GM18499 (cell line): ENCODE measurements around the gene PCSK4.
"Not testable (repeated sequence)": the region's sequence is repeated elsewhere in the genome, so short reads cannot be mapped to it uniquely, and the experiment has no call there.

Source experiments
- ATAC-seq: cut with Tn5 transposase; IDR thresholded peaks from one replicate; pipeline ENCODE4 v1.9.1; 2021; ENCODE audit warnings: moderate number of reproducible peaks; ENCODE audit not compliant: insufficient read depth, unreplicated experiment

Gene PCSK4

DNA sequence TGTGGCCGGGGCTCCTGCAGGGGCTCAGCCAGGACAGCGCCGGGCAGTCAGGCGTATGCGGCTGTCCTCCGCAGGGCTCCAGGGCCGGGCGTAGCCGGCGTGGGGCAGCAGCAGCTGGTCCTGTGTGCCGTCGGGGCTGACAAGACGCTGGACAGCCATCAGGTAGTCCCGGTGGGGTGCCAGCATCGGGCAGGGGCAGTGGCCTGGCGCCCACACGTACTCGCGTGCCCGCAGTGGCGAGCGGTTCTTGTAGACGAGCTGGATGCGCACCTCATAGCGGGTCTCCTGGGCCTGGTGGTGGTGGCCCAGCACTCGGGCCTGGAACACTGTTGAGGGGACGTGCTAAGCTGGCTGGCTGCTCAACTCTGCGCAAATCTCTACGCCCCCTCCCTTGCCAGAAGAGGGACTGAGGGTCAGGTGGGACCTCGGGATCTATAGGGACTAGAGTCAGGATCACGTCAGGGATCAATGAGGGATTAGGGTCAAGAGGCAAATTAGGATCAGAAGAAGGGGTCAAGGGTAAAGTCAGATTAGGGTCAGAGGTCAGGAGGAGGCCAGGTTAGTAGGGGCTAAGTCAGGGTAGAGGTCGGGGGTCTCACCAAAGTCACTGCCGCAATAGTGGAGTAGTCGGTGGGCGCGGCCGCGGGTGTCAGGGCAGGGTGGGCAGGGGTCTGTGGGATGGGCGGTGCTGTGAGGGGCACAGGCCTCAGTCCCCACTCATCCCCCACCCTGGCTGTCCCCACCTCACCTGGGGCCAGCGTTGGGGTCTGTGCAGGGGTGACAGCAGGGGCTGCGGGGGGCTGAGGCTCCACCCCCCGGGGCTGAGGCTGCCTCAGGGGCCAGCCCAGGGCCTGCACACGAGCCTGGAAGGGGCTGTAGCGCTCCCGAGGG is 16.1 kb upstream of the PCSK4 start:
- no peak for ATAC-seq

DNA sequence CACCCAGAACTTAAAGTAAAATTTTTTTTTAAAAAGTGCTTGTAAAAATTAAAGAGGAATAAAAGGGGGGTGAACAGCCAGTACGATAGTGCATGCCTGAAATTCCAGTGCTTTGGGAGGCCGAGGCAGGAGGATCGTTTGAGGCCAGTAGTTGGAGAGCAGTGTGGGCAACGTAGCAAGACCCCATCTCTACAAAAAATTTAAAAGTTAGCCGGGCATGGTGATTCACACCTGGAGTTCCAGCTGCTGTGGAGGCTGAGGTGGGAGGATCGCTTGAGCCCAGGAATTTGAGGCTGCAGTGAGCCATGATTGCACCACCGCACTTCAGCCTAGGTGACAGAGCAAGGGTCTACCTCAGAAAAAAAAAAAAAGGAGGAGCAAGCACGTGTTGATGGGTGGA is 14.9 kb upstream of the PCSK4 start:
- ATAC-seq, result no peak

DNA sequence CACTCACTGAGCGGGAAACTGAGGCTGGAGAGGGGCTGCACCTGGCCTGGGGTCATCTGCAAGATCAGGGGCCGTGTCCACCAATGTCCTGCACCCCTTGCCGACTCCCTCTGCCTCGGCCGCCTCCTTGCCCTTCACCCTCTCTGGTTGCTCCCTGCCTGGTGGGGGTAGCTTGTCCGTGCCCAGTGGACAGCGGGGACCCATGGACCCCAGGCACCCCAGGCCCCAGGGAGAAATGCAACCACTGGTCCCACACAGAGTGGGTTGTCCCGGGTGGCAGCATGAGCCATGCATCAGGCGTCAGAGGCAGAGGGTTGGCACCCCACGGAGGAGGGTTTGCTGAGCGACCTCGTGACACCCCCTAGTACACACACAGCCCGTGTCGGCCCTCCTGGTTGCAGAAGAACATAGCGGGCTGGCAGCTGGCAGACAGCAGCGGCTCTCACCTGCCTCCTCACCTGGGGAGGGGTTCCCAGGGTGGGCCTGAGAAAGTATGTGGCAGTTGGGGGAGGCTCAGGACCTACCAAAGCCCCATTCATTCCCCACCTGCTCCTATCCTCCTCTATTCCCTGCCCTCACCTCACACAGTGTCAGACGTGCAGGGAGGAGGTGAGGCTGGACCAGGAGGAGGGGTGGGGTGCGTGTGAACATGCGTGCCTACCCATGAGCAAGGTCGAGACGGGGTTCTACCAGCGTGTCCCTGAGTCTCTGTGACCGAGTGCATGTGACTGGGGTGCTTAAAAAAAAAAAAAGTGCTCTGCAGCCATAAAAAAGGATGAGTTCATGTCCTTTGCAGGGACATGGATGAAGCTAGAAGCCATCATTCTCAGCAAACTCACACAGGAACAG is 14.0 kb upstream of the PCSK4 start:
- no peak for ATAC-seq

DNA sequence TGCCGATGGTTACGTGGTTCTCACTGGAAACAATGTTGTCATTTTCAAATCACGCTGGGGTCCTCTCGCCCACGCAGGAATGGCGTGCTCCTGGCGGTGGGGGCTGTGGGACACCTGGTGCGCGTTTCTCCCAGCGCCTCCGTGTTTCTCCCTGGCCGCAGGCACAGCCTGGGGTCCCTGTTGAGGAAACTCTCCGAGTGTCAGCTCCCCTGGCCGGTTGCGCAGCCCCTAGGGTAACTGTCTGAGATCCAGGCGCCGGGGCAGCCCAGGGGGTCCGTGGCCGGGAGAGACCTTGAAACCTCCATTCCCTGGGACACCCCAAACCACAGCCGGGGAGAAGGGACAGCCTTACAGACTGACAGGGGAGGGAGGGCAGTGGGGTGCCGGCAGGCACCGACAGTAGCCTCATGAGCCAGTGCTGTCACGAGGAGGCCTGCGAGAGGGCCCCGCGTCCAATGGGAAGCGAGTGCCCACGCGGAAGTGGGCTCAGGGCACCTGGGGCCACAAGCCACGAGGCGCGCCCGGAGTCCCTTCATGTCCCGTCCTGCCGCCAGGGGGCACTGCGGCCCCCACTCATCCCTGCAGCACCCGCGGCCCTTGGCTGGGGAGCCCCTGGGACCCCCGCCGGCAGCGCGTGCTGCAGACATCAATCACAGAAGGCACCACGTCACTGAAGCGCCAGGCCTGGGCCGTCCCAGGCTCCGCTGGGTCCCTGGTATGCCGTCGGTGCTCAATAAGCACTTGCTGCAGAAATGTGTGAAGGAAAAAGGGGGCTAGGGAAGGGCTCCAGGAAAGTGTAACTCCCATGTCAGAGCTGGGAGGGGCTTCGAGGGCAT is 13.2 kb upstream of the PCSK4 start:
- no peak for ATAC-seq

DNA sequence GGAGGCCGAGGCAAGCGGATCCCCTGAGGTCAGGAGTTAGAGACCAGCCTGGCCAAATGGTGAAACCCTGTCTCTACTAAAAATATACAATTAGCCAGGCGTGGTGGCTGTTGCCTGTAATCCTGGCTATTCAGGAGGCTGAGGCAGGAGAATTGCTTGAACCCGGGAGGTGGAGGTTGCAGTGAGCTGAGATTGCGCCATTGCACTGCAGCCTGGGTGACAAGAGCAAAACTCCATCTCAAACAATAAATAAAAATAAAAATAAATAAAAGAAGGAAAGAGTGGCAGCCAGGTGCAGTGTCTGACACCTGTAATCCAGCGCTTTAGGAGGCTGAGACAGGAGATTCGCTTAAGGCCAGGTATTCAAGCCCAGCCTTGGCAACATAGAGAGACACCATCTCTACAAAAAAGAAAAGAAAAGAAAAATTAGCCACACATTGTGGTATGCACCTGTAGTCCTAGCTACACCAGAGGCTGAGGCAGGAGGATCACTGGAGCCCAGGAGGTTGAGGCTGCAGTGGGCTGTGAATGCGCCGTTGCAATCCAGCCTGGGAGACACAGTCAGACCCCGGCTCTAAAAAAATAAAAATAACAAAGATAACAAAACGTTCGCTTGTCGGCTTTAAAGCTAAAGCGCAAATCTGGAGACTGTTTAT is 12.4 kb upstream of the PCSK4 start:
- ATAC-seq, result no peak

DNA sequence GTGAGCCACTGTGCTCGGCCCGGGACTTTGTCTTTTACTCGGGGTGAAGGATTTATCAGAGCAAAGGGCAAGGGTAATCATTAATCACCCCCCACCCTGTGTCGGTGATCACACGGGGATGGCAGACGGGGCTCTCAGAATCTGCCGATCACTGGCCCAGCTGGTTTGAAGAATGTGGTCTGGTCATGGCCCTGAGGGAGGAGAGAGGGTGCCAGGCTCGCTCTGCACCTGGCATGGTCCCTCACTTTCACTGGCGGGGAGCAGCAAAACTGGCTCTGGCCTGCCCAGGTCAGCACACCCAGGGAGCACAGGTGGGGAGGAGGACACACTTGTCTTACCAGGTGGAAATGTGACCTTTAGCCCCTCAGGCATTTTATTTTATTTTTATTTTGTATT is 11.0 kb upstream of the PCSK4 start:
- no peak for ATAC-seq

DNA sequence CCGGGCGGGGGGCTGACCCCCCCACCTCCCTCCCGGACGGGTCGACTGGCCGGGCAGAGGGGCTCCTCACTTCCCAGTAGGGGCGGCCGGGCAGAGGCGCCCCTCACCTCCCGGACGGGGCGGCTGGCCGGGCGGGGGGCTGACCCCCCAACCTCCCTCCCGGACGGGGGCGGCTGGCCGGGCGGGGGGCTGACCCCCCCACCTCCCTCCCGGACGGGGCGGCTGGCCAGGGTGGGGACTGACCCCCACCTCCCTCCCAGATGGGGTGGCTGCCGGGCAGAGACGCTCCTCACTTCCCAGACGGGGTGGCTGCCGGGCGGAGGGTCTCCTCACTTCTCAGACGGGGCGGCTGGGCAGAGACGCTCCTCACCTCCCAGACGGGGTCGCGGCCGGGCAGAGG is 9.1 kb upstream of the PCSK4 start:
- ATAC-seq, result not testable (repeated sequence)

DNA sequence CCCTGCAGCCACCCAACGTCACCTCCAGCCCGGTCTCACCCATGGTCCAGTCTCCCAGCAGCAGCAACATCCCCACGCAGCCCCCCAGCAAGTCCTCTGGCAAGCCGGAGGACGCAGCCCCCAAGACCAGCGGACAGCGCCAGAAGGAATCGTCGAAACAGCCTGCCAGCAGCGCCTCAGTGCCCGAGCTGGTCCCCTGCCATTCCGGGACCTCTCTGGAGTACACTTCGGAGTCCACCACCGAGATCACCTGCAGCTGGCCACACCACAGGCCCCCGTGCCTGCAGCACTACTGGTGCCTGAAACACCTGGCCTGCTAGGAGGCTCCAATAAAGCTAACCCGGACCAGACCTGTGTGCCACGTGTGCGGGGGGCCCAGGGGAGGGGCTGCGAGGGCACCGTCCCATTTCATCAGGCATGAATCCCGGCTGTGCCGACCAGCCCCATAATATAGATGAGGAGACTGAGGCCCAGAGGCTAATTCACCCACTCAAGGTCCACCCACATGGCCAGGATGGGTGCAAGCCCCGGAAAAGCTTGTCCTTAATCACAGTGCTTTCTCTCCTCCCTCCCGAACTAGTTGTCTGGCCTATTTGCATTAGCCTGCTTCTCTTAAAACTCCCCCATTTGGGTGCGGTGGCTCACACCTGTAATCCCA is 7.6 kb upstream of the PCSK4 start:
- no peak for ATAC-seq

DNA sequence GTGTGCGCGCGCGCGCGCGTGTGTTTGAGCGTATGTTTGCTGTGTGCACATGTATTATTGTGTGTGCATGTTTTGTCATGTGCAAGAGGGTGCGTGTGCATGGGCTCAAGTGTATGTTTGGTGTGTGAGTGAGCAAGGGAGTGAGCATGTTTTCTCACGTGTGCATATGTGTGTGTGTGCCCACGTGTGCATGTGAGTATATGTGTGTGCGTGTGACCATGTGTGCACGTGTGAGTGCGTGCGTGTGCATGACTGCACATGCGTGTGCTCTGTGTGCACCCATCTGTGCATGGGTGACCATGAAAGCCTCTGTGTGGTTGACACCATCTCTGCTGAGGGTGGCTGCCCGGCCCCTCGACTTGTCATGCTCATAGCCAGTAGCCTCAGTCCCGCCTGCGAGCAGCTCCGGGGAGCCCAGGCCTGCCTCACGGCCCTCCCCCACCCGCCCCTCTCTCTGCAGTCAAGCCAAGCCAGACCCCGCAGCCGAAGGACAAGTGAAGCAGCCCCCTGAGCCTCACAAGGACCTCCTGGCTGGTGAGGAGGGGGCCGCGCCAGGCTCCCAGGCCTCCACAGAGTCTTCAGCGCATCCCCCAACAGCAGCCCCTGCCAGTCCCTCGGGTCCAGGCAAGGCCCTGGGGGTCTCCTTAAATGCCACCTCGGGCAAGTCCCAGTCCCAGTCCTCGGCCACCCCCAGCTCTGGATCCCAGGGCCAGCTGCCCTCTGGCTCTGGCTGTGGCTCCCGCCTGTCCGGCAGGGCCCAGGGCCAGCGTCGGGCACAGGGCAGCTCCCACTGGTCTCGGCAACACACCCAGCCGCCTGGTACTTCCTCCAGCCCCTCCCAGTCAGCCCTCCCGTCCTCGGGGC is 6.8 kb upstream of the PCSK4 start:
- ATAC-seq, result no peak

DNA sequence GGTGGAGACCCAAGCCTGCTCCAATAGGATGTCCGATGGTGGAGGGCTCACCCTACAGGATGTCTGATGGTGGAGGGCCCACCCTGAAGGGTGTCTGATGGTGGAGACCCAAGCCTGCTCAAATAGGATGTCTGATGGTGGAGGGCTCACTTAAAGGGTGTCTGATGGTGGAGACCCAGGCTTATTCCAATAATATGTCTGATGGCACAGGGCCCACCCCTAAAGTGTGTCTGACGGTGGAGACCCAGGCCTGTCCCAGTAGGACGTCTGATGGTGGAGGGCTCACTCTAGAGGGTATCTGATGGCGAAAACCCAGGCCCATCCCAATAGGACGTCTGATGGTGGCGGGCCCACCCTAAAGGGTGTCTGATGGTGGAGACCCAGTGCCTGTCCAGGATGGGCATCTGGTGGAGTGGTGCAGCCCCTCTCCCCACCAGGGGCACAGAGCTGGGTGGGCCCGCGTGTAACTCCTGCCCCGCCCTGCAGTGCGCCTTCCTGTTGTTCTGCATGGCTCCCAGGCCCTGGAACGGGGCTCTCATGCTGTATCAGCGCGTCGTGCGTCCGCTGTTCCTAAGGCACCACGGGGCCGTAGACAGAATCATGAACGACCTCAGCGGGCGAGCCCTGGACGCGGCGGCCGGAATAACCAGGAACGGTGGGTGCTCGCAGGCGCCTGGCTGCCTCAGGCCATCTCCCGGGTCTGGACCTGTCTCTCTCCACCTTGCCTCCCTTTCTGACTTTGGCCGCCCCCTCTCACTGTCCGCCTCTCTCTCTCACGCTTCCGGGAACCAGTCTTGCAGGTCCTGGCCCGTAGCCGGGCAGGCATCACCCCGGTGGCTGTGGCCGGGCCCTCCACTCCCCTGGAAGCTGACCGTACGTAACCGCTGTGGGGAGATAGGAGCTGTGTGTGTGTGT is 5.9 kb upstream of the PCSK4 start:
- ATAC-seq, result no peak

DNA sequence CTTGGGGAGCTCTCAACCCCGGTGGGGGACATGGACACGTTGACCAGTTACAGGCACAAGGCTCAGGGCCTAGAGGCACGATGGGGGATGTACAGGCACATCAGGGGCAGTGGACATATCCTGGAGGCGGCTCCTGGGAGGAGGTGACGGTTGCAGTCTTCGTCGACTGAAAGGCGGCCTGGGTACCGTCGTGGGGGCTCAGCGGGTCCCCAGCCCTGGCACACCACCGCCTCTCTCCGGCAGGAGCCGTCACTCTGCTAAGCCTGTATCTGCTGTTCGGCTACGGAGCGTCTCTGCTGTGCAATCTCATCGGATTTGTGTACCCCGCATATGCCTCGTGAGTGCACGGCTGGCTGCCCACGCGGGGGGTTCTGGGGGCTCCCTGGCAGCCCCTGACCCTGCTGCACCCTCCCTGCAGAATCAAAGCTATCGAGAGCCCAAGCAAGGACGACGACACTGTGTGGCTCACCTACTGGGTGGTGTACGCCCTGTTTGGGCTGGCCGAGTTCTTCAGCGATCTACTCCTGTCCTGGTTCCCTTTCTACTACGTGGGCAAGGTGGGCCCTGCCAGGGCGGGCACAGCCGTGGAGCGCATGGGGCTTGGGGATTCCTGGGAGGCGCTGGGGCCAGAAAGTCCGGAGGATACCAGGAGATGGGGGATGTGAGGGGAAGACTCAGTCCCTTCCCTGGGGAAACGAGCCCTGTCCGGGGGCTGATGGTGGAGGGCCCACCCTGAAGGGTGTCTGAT is 5.1 kb upstream of the PCSK4 start:
- no peak for ATAC-seq

DNA sequence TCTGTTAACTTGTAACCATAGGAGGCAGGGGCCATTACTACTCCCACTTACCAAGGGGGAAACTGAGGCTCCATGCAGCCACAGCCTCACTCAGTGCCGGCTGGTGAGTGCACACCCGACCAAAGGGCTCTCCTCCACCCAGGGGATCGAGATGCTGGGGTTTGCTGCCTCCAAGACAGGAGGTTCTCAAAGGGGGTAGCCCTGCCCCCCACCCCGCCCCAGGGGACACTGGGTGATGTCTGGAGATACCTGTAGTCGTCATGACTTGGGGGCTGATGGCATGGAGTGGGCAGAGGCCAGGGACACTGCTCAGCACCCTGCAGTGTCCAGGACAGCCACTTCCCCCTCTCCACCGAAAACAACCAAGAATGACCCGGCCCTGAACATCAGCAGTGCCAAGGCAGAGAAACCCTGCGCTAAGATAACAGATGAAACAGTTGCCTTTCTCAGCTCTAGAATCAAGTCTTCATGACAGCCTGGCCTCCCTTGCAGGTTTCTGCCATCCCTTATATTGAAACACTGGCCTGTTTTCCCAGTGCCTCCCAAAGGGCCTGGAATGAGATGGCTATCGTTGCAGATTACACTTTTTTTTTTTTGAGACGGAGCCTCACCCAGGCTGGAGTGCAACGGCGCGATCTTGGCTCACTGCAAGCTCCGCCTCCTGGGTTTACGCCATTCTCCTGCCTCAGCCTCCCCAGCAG is 4.1 kb upstream of the PCSK4 start:
- no peak for ATAC-seq

DNA sequence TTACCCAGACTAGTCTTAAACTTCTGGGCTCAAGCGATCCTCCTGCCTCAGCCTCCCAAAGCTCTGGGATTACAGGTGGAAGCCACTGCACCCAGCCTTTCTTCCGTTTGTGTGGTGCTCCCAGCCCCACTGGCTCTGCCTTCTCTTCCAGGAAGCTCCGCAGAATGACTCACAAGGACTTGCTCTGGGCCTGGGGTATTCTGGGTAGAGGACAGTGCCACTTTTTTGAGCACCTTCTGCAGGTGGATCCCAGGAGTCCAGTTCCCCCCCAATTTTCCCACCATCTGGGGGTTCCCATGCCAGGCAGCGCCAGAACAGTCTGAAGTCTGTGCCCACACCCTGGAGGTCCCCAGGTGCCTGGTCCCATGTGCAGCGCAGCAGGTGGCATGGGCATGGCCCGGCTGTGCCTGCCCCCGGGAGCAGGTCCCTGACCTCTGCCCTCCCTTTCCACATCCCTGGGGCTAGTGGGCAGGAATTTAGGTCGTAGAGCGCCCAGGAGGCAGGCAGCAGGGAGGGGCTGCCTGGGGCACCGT is 2.4 kb upstream of the PCSK4 start:
- no peak for ATAC-seq

DNA sequence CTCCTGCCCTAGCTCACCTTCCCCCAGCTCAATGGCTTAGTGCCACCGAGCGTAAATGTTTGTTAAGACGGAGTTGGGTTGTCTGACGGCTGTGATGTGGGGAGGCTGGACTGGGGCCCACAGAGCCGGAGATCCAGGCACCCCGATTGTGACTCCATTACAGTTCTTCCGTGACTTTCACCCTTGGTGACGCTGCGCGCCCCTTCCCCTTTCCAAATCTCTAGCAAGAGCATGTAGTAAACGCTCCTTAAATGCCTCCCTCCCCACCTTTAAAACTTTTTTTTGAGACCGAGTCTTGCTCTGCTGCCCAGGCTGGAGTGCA is 1.7 kb upstream of the PCSK4 start:
- no peak for ATAC-seq

DNA sequence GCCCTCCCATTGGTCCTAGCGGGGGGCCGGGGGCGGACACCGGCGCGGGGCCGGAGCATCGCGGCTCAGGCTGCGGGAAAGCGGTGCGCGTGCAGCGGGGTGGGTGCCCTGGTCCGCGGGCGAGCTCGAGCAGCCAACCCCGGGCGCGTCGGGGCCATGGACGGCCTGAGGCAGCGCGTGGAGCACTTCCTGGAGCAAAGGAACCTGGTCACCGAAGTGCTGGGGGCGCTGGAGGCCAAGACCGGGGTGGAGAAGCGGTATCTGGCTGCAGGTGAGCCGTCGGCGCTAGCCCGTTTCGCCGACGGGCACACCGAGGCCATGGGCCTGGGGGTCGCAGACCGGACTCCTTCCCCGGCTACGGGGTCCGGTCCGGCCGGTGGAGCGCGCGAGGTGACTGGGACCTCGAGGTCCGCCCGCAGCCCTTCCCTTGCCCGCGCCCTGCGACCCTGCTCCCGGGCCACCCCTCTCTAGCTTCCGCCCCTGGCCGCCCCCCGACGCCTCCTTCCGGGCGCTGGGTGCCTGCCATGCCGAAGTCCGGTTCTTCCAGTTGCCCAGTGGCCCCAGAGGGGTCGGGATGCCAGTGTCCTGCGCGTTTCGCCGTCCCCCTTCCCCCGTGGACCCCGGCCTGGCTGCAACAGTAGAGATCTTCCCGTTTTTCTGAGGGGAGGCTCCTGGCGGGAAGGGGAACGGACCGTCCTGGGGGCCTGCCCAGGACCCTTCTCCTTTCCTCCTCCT is 1.1 kb upstream of the PCSK4 start, which contains the start of gene REEP6:
REEP6 (plus strand) TSS at position 68 of the 735 bp plus-strand sequence; CDS start at position 157, 89 bp downstream.
- ATAC-seq, result no peak
